Measurements from ENCODE around the gene CENPH.
"Not testable (repeated sequence)": the region's sequence is repeated elsewhere in the genome, so short reads cannot be mapped to it uniquely, and the experiment has no call there.

Gene CENPH

GRCh38 chr5:69189162-69190086 is at the start of gene CENPH:
Gene CENPH, plus strand, starts transcription at chr5:69189583. Its CDS starts 52 bp downstream, at chr5:69189635.
- DNase-seq (ENCODE audit: low spot score), result peak; percentile 96

GRCh38 chr5:69140239-69140638 is 49.1 kb upstream of the CENPH start:
- not testable (repeated sequence) for DNase-seq (ENCODE audit: low spot score)

GRCh38 chr5:69140827-69141226 is 48.6 kb upstream of the CENPH start:
- DNase-seq (ENCODE audit: low spot score), result no peak

GRCh38 chr5:69148576-69148975 is 40.8 kb upstream of the CENPH start:
- DNase-seq (ENCODE audit: low spot score), result not testable (repeated sequence)

- DNase-seq (ENCODE audit: low spot score), result no peak
Measured at GRCh38 chr5:69148981-69149675, 40.3 kb upstream of the CENPH start.

- no peak for DNase-seq (ENCODE audit: low spot score)
Measured at GRCh38 chr5:69149676-69150010, 39.7 kb upstream of the CENPH start.

- DNase-seq (ENCODE audit: low spot score), result no peak
Measured at GRCh38 chr5:69152731-69153130, 36.7 kb upstream of the CENPH start.

- DNase-seq (ENCODE audit: low spot score), result no peak
Measured at GRCh38 chr5:69156456-69156855, 32.9 kb upstream of the CENPH start.

- DNase-seq (ENCODE audit: low spot score), result no peak
Measured at GRCh38 chr5:69158039-69158438, 31.3 kb upstream of the CENPH start.

- no peak for DNase-seq (ENCODE audit: low spot score)
Measured at GRCh38 chr5:69160651-69161050, 28.7 kb upstream of the CENPH start.

GRCh38 chr5:69166686-69167492 is 22.5 kb upstream of the CENPH start, which contains the start of gene CCNB1:
Gene CCNB1, plus strand, starts transcription at chr5:69167150. Its CDS starts 113 bp downstream, at chr5:69167263.
- peak; percentile 100 for DNase-seq (ENCODE audit: low spot score)

- DNase-seq (ENCODE audit: low spot score), result no peak
Measured at GRCh38 chr5:69167493-69167855, 21.9 kb upstream of the CENPH start.

- no peak for DNase-seq (ENCODE audit: low spot score)
Measured at GRCh38 chr5:69167929-69168328, 21.5 kb upstream of the CENPH start.

GRCh38 chr5:69170495-69170894 is 18.9 kb upstream of the CENPH start:
- DNase-seq (ENCODE audit: low spot score), result no peak

- no peak for DNase-seq (ENCODE audit: low spot score)
Measured at GRCh38 chr5:69170969-69171368, 18.4 kb upstream of the CENPH start.

GRCh38 chr5:69181659-69182293 is 7.6 kb upstream of the CENPH start:
- DNase-seq (ENCODE audit: low spot score), result not testable (repeated sequence)

- DNase-seq (ENCODE audit: low spot score), result no peak
Measured at GRCh38 chr5:69184621-69185020, 4.8 kb upstream of the CENPH start.

- DNase-seq (ENCODE audit: low spot score), result no peak
Measured at GRCh38 chr5:69187342-69187741, 2.0 kb upstream of the CENPH start.

- DNase-seq (ENCODE audit: low spot score), result no peak
Measured at GRCh38 chr5:69188811-69189161, 597 bp upstream of the CENPH start.

GRCh38 chr5:69202497-69202896 is 13.1 kb downstream of the CENPH start:
- DNase-seq (ENCODE audit: low spot score), result no peak

- peak; percentile 38 for DNase-seq (ENCODE audit: low spot score)
Measured at GRCh38 chr5:69206528-69207190, 17.3 kb downstream of the CENPH start.
